Measurements from ENCODE around the gene ZNF580.

Gene ZNF580

GRCh38 chr19:55620410-55621204 is 20.2 kb upstream of the ZNF580 start:
- no peak overlapping the region for H3K4me3 ChIP-seq (ENCODE audit: low read depth, low read length)
- no peak for TF ChIP-seq CTCF (IDR thresholded peaks at IDR 0.05; ENCODE audit: low read depth, low read length)

GRCh38 chr19:55621205-55621672 is 19.6 kb upstream of the ZNF580 start:
- TF ChIP-seq CTCF (IDR thresholded peaks at IDR 0.05; ENCODE audit: low read depth, low read length): no peak

GRCh38 chr19:55621673-55622231 is 19.1 kb upstream of the ZNF580 start:
- no peak overlapping the region for H3K4me3 ChIP-seq (ENCODE audit: low read depth, low read length)
- TF ChIP-seq CTCF (IDR thresholded peaks at IDR 0.05; ENCODE audit: low read depth, low read length): no peak

More at GRCh38 chr19:55621205-55621672, 19.6 kb upstream of the ZNF580 start:
- H3K4me3 ChIP-seq (ENCODE audit: low read depth, low read length): no peak overlapping the region

GRCh38 chr19:55622242-55622969 is 18.4 kb upstream of the ZNF580 start:
- no peak for TF ChIP-seq CTCF (IDR thresholded peaks at IDR 0.05; ENCODE audit: low read depth, low read length)

GRCh38 chr19:55623130-55623529 is 17.7 kb upstream of the ZNF580 start:
- TF ChIP-seq CTCF (IDR thresholded peaks at IDR 0.05; ENCODE audit: low read depth, low read length): no peak
- H3K4me3 ChIP-seq (ENCODE audit: low read depth, low read length): no peak overlapping the region

More at GRCh38 chr19:55622242-55622969, 18.4 kb upstream of the ZNF580 start:
- H3K4me3 ChIP-seq (ENCODE audit: low read depth, low read length): no peak overlapping the region

GRCh38 chr19:55623561-55623960 is 17.2 kb upstream of the ZNF580 start:
- H3K4me3 ChIP-seq (ENCODE audit: low read depth, low read length): no peak overlapping the region; the same call in 1 of the 2 replicates
- TF ChIP-seq CTCF (IDR thresholded peaks at IDR 0.05; ENCODE audit: low read depth, low read length): no peak
